WERI-Rb-1 (cell line): ENCODE measurements around the gene FZD4.
A peak's percentile ranks its signal among the peaks of the same experiment; 100 is the strongest.

Experiments
- DNase-seq: peaks from one replicate; pipeline ENCODE4 v3.0.0-alpha.2; 2020
- H3K27ac ChIP-seq: fragments of 250-450 bp; sonication (Bioruptor Pico); 2 replicates; pipeline ENCODE4 v1.5.1; 2020; ENCODE audit warnings: mild to moderate bottlenecking, moderate library complexity
- H3K27me3 ChIP-seq: fragments of 250-450 bp; sonication (Bioruptor Pico); 2 replicates; pipeline ENCODE4 v1.5.1; 2021; ENCODE audit warnings: mild to moderate bottlenecking, low read depth, moderate library complexity; ENCODE audit not compliant: insufficient read depth, severe bottlenecking
- H3K36me3 ChIP-seq: fragments of 250-450 bp; sonication (Bioruptor Pico); 2 replicates; pipeline ENCODE4 v1.5.1; 2020; ENCODE audit warnings: mild to moderate bottlenecking, moderate library complexity
- H3K4me3 ChIP-seq: 2 replicates; pipeline ENCODE4 v1.5.1; 2011; ENCODE audit warnings: low read depth, mild to moderate bottlenecking, control low read depth, low read length
- H3K9me3 ChIP-seq: fragments of 250-450 bp; sonication (Bioruptor Pico); 2 replicates; pipeline ENCODE4 v1.5.1; 2021; ENCODE audit warnings: mild to moderate bottlenecking, moderate library complexity; ENCODE audit not compliant: severe bottlenecking
- CTCF ChIP-seq: IDR thresholded peaks from 2 replicates; pipeline ENCODE4 v1.5.1; 2011; ENCODE audit warnings: low read depth, mild to moderate bottlenecking, control low read depth, inconsistent platforms, low read length

The FZD4 gene

GRCh38 chr11:86987679-86988078 is 32.5 kb upstream of the FZD4 start:
- TF ChIP-seq CTCF, result no peak
- H3K9me3 ChIP-seq, result no peaks in the 10 kb centered on the region
- H3K27ac ChIP-seq, result no peak overlapping the region

GRCh38 chr11:86984701-86985100 is 29.5 kb upstream of the FZD4 start:
- DNase-seq, result no peak
- Histone ChIP-seq H3K9me3 (no peaks in the 10 kb centered on the region), H3K27me3 (no peaks in the 10 kb centered on the region), H3K4me3 (no peak overlapping the region), H3K36me3 (no peaks in the 10 kb centered on the region), H3K27ac (no peak overlapping the region)
- TF ChIP-seq CTCF, result no peak

More at GRCh38 chr11:86987679-86988078, 32.5 kb upstream of the FZD4 start:
- Histone ChIP-seq H3K36me3 (no peaks in the 10 kb centered on the region), H3K4me3 (no peak overlapping the region), H3K27me3 (no peaks in the 10 kb centered on the region)
- DNase-seq, result no peak

- no peak for TF ChIP-seq CTCF
- DNase-seq, result peak; percentile 19
- no peak overlapping the region for H3K27ac ChIP-seq
- no peaks in the 10 kb centered on the region for H3K36me3 ChIP-seq
- no peak overlapping the region for H3K4me3 ChIP-seq
- no peaks in the 10 kb centered on the region for H3K9me3 ChIP-seq
- no peaks in the 10 kb centered on the region for H3K27me3 ChIP-seq
Measured at GRCh38 chr11:86983021-86983488, 27.9 kb upstream of the FZD4 start.

- Histone ChIP-seq H3K27me3 (no peaks in the 10 kb centered on the region), H3K4me3 (no peak overlapping the region), H3K27ac (no peak overlapping the region), H3K9me3 (no peaks in the 10 kb centered on the region), H3K36me3 (no peaks in the 10 kb centered on the region)
- TF ChIP-seq CTCF, result no peak
- DNase-seq, result no peak
Measured at GRCh38 chr11:86981777-86982540, 26.8 kb upstream of the FZD4 start.

GRCh38 chr11:86980086-86980796 is 25.0 kb upstream of the FZD4 start:
- DNase-seq, result no peak
- no peaks in the 10 kb centered on the region for H3K27me3 ChIP-seq
- H3K9me3 ChIP-seq, result no peaks in the 10 kb centered on the region
- H3K27ac ChIP-seq, result no peak overlapping the region
- H3K4me3 ChIP-seq, result no peak overlapping the region
- TF ChIP-seq CTCF, result no peak
- no peaks in the 10 kb centered on the region for H3K36me3 ChIP-seq
